ENCODE measurements around the gene KCNJ5.

The KCNJ5 gene

DNA sequence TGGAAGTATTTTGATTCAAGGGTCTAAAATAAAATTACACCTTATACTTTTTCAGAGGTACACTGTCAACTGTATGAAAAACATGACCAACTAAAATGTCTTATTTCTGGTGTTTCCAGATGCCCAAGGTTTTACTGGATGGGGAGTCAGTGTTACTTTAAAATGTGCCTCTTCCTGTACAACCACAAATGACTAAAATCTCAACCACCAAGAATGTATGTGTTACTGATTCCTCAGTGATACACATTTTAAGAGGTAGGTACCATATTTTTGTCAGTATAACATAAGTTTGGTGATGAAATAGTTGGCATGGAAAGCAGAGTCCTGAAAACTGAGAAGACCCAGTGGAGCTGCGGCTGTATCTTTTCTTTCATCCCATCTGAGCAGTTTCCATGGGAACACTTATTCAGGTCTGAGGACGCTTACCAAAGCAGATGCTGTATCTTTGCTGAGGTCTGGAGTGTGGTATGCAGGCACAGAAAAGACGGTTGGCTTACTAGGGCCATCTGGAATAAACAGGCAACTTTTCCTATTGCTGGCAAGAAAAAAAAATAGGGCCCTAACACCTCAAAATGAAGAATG lies 72.7 kb downstream of the KCNJ5 start:
- Histone ChIP-seq H3K4me1 (ENCODE audit: control insufficient read depth in 1 of 2, insufficient read depth in 1 of 2, low read depth in 1 of 2, low read length in 1 of 2) (no peaks in the 10 kb centered on the region), H3K27ac (no peak overlapping the region), H3K27me3 (no peaks in the 10 kb centered on the region), H3K36me3 (no peaks in the 10 kb centered on the region), H3K4me3 (ENCODE audit: low read depth in 1 of 2, low read length in 1 of 2) (no peak overlapping the region), H3K9me3 (no peaks in the 10 kb centered on the region)
- TF ChIP-seq, protein P1, sequence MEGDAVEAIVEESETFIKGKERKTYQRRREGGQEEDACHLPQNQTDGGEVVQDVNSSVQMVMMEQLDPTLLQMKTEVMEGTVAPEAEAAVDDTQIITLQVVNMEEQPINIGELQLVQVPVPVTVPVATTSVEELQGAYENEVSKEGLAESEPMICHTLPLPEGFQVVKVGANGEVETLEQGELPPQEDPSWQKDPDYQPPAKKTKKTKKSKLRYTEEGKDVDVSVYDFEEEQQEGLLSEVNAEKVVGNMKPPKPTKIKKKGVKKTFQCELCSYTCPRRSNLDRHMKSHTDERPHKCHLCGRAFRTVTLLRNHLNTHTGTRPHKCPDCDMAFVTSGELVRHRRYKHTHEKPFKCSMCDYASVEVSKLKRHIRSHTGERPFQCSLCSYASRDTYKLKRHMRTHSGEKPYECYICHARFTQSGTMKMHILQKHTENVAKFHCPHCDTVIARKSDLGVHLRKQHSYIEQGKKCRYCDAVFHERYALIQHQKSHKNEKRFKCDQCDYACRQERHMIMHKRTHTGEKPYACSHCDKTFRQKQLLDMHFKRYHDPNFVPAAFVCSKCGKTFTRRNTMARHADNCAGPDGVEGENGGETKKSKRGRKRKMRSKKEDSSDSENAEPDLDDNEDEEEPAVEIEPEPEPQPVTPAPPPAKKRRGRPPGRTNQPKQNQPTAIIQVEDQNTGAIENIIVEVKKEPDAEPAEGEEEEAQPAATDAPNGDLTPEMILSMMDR (IDR thresholded peaks at IDR 0.05) = no peak

DNA sequence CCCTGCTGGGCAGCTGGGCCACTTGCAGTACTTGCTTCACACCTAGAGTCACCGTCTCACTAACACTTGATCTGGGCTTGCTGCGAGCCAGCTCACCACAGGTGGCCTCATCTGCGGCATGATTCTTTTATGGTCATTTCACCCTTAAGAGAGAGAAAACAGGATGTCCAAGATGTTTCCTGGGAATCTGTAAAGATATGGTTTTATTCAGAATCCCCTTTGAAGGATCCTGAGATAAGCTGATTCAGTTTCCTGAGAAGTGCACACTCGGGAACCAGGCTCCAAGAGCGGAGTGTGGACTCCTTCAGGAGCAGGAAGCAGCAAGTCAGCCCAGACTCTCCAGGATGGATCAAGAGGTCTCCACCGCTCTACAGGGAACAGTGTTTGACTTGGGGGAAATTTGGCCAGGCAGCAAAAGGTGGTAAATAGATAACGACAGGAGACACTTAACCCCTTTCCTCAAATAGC lies 73.3 kb downstream of the KCNJ5 start:
- Histone ChIP-seq H3K27me3 (no peaks in the 10 kb centered on the region), H3K9me3 (no peaks in the 10 kb centered on the region), H3K27ac (no peak overlapping the region), H3K4me3 (ENCODE audit: low read depth in 1 of 2, low read length in 1 of 2) (no peak overlapping the region), H3K4me1 (ENCODE audit: control insufficient read depth in 1 of 2, insufficient read depth in 1 of 2, low read depth in 1 of 2, low read length in 1 of 2) (no peaks in the 10 kb centered on the region), H3K36me3 (no peaks in the 10 kb centered on the region)
- TF ChIP-seq, protein P1 (IDR thresholded peaks at IDR 0.05) = no peak

DNA sequence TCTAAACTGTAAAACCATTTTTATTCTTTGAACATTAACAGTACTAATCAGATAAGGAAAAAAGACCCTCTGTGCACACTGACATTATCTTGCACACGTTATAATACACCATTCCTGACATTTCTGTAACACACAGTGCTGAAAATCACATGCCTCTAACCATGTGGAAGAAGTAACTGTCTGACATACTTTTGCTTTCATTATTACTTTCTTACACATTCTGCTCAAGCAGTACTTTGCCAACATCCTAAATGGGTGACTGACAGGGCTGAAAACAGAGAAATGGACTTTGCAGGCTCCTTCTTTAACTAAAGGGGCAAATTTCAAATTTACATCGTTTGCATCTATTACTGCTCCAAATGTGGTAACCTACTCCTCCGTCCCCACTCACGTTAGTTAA lies 74.3 kb downstream of the KCNJ5 start:
- TF ChIP-seq, protein P1 (IDR thresholded peaks at IDR 0.05) = no peak
- Histone ChIP-seq H3K27ac (no peak overlapping the region), H3K36me3 (no peaks in the 10 kb centered on the region), H3K9me3 (no peaks in the 10 kb centered on the region), H3K4me3 (ENCODE audit: low read depth in 1 of 2, low read length in 1 of 2) (no peak overlapping the region), H3K27me3 (no peaks in the 10 kb centered on the region), H3K4me1 (ENCODE audit: control insufficient read depth in 1 of 2, insufficient read depth in 1 of 2, low read depth in 1 of 2, low read length in 1 of 2) (no peaks in the 10 kb centered on the region)

DNA sequence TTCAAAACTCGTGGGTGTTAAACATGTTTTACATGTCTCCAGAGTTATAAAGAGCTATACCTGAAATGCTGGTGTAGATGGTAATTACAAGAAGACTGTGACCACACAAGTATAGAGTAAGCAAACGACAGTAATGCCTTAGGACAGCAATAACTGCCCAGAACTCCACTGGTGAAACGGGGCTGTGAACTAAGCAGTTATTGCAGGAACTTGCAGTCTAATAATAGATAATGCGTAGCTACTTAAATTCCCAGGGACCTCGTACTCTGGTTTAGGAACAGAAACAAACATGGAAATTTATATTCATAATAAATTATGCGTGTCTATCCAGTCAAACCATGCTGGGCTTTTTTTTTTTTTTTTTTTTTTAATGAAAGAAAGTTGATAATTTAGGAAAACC lies 76.4 kb downstream of the KCNJ5 start:
- Histone ChIP-seq H3K36me3 (no peaks in the 10 kb centered on the region), H3K27ac (no peak overlapping the region), H3K4me1 (ENCODE audit: control insufficient read depth in 1 of 2, insufficient read depth in 1 of 2, low read depth in 1 of 2, low read length in 1 of 2) (no peaks in the 10 kb centered on the region), H3K27me3 (no peaks in the 10 kb centered on the region), H3K4me3 (ENCODE audit: low read depth in 1 of 2, low read length in 1 of 2) (no peak overlapping the region), H3K9me3 (no peaks in the 10 kb centered on the region)
- TF ChIP-seq, protein P1 (IDR thresholded peaks at IDR 0.05) = no peak

DNA sequence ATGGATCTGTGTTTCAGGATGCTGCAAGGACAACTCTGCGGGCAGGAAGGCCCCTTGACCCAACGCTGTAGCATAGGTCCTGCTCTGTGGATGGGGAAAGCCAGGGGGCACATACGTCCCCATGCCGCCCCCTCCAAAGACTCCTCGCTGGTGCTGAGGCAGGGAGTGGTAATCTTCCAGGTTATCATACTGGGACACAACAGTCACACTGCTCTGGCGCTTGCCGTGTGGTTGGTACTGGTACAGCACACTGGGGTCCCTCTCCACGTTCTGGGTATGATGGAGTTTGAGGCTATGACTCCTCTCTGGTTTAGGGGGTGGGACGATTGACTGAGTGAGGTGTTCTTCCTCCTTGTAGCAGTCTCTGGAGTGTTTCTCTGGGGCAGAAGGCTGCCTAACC lies 77.8 kb downstream of the KCNJ5 start:
- no peak overlapping the region for H3K27ac ChIP-seq
- no peaks in the 10 kb centered on the region for H3K27me3 ChIP-seq
- H3K4me1 ChIP-seq (ENCODE audit: control insufficient read depth in 1 of 2, insufficient read depth in 1 of 2, low read depth in 1 of 2, low read length in 1 of 2) = no peaks in the 10 kb centered on the region
- no peak overlapping the region for H3K4me3 ChIP-seq (ENCODE audit: low read depth in 1 of 2, low read length in 1 of 2)
- TF ChIP-seq, protein P1 (IDR thresholded peaks at IDR 0.05) = no peak
- H3K36me3 ChIP-seq = no peaks in the 10 kb centered on the region
- H3K9me3 ChIP-seq = no peaks in the 10 kb centered on the region
